GM21717 (cell line): ENCODE results near the gene F5.

Experiments
- ATAC-seq: cut with Tn5 transposase; IDR thresholded peaks from one replicate; pipeline ENCODE4 v1.9.1; 2021; ENCODE audit warnings: mild to moderate bottlenecking, moderate library complexity; ENCODE audit not compliant: unreplicated experiment

F5 gene

DNA sequence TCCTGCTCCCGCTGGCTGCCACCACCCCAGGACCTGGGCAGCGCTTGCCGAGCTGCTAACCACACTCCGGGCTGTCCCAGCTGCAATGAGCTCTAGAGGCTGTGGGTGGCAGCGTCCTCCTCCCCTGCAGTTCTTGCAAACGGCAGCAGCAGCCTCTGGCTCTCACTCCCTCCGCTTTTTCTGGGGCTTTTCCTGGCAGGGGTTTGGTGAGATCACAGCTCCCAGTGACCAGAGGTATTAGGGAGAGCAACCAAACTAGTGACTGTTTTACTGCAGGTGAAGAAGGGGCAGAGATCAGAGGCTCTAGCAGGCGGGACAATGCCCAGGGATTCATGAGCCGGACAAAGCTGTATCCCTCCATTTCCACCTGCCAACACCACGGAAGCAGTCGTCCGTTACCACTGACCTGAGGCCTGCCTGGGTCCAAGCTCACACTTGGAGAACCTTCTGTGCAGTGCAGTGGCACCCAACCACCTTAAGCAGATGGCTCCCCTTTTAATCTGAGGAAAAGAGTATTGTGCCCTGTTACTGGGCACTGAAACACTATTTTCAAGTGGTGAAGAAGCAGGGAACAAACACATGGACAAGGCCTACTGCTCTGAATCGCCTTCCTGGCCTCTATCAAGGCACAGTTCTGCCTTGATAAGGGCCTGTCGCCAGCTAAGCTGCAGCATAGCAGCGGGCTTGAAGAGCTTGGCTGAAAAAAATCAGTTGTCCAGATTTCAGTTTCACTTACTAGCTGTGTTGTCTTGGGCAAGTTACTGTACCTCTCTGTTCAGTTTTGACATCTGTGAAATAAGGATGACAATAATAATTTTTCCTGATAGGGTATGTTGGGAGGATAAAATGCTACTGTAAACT, at the start of gene F5:
F5 (minus strand) TSS at position 87 of the 861 bp plus-strand sequence. CDS start 95 bp downstream, outside the sequence.
- ATAC-seq, result peak; percentile 94

DNA sequence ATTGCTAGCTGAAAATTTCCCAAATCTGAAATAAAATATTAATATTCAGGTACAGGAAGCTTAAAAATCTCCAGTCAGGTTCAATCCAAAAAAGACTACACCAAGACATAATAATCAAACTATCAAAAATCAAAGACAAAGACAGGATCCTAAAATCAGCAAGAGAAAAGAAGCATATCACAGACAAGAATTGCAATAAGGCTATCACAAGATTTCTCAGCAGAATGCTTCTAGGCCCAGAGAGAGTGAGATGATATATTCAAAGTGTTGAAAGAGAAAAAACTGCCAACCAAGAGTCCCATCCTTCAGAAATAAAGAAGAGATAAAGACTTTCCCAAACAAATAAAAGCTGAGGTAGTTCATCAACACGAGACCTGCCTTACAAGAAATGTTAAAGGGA, 48.6 kb upstream of the F5 start:
- ATAC-seq, result no peak

- ATAC-seq, result no peak
Observed at GRCh38 chr1:169634145-169634544, 47.9 kb upstream of the F5 start.

- no peak for ATAC-seq
Observed at GRCh38 chr1:169631249-169631648, 45.0 kb upstream of the F5 start.

DNA sequence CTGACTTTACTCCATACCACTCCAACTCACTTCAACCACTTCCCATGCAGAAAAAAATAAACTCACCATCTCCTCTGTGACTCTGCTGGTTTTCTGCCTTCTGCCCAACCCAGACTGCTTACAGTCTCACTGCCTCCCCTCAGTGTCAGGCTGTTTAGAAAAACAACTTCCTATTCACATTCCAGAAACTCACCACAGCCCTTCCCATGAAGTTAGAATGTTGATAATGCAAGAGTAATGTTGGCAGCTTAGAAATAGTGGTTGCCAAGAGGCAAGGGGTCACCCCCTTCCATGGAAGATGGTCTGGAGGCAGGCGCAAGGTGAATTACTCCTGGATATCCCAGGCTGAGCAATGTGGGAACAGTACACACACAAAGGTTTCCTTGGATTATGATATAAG, 43.7 kb upstream of the F5 start, which contains the start of gene SELP:
SELP (minus strand) TSS at position 119 of the 400 bp plus-strand sequence; CDS start at position 69, 50 bp downstream.
- ATAC-seq, result no peak

DNA sequence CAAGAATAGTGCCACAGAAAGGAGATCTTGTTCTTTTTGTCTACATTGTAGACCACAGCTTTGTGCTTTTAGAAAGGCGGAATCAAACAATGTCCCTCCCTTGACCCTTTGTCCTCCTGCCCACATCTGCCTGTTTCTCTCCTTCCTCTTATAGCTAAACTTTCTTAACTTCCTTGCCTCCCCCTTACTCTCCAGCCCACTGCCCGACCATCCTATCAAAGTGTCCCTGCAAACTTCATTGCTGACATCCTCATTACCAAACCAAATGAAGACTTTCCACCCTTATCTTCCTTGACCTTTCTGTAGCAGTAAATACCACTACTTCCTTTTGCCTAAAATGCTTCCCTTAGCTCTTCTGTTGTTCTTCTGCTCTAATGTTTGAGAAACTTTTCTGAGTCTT, 38.6 kb upstream of the F5 start:
- no peak for ATAC-seq

GRCh38 chr1:169624122-169624521, 37.8 kb upstream of the F5 start:
- no peak for ATAC-seq

DNA sequence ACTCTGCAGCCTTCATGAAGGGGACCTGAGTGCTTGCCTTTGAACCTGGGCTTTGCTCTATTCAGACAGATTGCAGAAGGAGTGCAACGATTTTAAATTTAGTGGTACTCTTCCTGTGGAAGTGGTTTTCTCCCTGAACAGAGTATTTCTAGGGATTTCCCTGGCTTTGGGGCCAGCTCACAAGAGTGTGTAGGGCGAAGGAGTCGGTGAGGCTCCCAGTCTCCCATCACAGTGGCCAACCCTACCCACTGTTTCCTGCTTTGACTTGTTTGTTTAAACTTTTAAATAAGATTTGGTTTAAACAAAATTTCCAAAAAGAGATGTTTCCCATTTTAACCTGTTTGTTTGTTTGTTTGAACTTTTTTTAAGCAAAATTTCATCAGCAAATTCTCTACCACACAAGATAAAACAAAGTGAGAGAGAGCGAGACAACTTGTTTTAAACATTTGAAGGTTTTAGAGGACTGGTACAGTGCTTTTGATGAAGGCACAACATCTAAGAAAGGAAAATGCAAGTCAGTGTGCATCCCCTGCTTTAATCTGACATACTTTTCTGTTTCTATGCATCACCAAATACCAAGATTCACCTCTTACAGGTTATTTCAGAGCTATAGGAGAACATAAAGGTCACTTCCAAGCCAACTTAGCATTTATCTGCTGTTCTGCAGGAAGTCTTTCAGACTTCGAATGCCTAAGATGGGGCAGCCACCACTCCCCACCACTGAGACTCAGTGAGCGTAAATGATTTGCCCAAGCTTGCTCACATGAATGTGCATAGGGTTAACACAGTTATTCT, 37.0 kb upstream of the F5 start:
- no peak for ATAC-seq

DNA sequence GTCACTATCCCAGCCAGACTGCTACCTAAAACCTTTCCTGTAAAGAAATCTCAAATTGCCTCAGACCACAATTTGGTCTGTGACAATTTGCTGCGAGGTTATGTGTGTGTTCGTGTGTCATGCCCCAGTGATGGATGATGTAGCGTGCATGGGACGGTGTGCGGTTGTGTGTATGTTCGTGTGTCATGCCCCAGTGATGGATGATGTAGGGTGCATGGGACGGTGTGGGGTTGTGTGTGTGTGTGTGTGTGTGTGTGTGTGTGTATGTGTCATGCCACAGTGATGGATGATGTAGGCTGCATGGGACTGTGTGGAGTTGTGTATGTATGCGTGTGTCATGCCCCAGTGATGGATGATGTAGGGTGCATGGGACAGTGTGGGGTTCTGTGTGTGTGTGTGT, 34.3 kb upstream of the F5 start:
- ATAC-seq, result no peak

DNA sequence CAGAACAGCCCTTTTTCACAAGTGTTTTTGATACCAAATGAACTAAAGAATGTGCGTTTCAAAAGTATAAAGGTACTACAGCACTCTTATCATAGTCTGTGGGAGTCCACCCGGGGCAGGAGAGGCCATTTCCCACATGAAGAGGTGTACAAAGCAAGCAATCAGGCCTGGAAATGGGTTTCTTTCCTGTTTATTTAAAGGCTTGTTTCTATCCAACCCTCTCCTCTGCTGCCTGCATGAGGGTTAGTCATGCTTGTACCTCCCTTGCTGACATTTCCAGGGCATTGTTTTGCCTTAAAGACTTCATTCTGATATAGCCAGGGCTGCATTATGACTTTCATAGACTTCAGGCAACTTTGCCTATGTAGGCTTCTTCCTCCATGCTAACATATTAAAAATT, 32.1 kb upstream of the F5 start:
- ATAC-seq, result no peak

DNA sequence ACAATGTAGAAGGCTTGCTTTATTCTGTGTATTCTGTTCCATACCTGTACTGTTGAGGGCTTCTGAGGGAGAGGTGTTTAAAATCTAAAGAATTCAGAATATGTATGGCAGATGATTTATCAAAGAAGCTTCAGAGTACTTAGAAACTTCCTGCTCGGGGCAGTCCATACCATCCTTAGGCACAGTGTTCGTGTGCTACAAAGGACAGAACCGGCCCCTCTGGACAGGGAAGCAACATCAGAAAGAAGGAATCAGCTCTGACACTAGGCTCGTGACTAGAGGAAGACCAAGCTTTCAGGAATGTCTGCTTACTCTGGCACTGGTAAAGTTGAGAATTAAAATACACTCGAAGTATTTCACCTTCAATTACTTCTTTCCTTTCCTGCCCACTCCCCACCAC, 29.5 kb upstream of the F5 start:
- ATAC-seq, result no peak

- no peak for ATAC-seq
Observed at GRCh38 chr1:169610858-169611257, 24.6 kb upstream of the F5 start.

GRCh38 chr1:169610108-169610507, 23.8 kb upstream of the F5 start:
- no peak for ATAC-seq

- ATAC-seq, result no peak
Observed at GRCh38 chr1:169608226-169608625, 21.9 kb upstream of the F5 start.

GRCh38 chr1:169604781-169605560, 18.7 kb upstream of the F5 start:
- no peak for ATAC-seq

- no peak for ATAC-seq
Observed at GRCh38 chr1:169601096-169601881, 15.0 kb upstream of the F5 start.

DNA sequence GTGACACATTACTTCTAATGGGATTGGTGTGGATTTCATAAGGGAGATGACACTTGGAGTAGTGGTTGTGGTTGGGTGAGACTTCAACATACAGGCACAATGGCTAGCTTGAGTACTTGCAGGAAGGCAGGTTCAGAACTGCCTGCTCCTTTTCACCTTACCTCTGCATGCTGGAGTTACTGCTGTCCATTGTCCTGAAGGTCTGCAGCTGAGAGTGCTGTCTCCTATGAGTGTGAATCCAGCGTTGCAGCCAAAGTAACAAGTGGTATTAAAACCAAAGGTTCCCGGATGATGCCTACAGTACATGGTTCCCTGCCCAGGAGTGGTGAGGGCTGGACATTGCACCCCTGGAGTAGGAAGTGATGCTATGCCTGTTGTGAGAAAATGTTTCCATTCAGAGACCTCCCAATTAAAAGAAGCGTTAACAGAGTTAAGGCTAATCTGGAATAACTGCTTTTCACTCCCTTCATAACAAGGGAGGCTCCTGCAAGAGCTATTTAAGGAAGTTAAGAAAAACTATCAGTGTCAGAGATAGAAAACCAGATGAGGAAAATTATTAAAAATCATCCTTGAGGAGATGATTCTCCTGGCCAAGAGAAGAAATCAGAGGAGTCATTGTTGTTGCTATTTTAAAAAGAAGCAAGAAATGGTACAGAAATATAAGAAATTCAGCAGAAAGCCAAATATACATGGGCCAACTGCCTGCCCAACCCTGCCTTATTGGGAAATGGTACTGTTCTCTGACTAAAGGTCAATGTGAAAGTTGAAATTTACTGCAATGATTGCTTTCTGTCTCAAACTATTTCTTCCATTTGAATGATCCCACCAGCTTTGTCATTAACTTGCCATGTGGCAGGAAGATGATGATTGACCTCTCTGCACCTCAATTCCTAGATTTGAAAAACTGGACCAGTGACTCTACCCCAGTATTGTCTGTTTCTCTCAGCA, 9.8 kb upstream of the F5 start:
- ATAC-seq, result no peak

DNA sequence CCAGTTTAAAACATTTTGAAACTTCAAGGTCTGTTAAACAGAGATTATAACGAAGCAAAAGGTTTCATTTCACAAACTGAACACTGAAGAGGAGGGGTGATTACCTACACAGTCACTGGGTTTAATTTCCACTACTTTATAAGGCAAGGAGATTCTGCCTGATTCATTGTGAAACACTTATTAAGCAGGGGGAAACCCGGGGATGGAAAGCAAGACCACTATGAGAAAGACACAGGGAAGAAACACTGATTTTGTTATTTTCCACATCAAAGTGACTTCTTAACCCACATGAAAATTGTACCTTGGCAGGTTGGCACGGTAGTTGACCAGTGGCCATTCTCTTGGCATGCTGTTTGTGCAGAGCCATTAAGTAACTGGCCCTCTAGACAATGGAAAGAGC, 8.1 kb upstream of the F5 start:
- ATAC-seq, result peak; percentile 65

- no peak for ATAC-seq
Observed at GRCh38 chr1:169590932-169591331, 4.7 kb upstream of the F5 start.
